Measurements from ENCODE around the gene APLNR.

DNA sequence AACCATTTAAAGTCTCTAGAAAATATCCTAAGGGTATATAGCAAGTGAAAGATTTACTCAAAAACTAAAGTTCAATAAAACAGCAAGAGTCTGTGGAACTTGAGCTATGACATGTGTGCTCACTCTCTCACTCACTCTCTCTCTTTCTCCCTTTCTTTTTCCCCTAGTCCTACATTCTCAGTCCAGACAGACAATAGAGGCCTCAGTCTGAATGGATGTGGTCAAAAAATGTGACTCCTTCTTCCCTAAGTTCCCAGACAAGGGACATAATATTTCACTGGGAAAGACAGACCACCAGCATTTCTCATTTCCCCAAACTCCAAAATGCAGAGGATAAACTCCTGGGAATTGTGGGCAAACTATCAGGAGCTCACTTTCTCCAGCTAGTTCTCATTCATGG, 17.6 kb upstream of the APLNR start:
- TF ChIP-seq CTCF (IDR thresholded peaks at IDR 0.05; ENCODE audit: low read depth, low read length) (no peak), EZH2phosphoT487 (IDR thresholded peaks at IDR 0.05; ENCODE audit: low read depth) (no peak)

Data from OCI-LY3 (cell line).